HG03280 (cell line): ENCODE data around the gene FAXC.
"Not testable (repeated sequence)": the region's sequence is repeated elsewhere in the genome, so short reads cannot be mapped to it uniquely, and the experiment has no call there.

Experiments
- ATAC-seq: cut with Tn5 transposase; IDR thresholded peaks from one replicate; pipeline ENCODE4 v1.9.1; 2021; ENCODE audit warnings: mild to moderate bottlenecking, moderate library complexity; ENCODE audit not compliant: unreplicated experiment

The FAXC gene

GRCh38 chr6:99344289-99344688 is 5.2 kb downstream of the FAXC start:
- no peak for ATAC-seq

- ATAC-seq, result no peak
Observed at GRCh38 chr6:99341862-99342455, 7.5 kb downstream of the FAXC start.

GRCh38 chr6:99338188-99338587 is 11.3 kb downstream of the FAXC start:
- no peak for ATAC-seq

- not testable (repeated sequence) for ATAC-seq
Observed at GRCh38 chr6:99335298-99335697, 14.2 kb downstream of the FAXC start.

- peak; percentile 39 for ATAC-seq
Observed at GRCh38 chr6:99334526-99335127, 14.8 kb downstream of the FAXC start.

GRCh38 chr6:99333068-99333467 is 16.4 kb downstream of the FAXC start:
- peak; percentile 90 for ATAC-seq

GRCh38 chr6:99331531-99331930 is 17.9 kb downstream of the FAXC start:
- no peak for ATAC-seq

GRCh38 chr6:99330159-99330558 is 19.3 kb downstream of the FAXC start:
- ATAC-seq, result peak; percentile 67

- no peak for ATAC-seq
Observed at GRCh38 chr6:99324996-99325395, 24.5 kb downstream of the FAXC start.

GRCh38 chr6:99318566-99318965 is 30.9 kb downstream of the FAXC start:
- ATAC-seq, result no peak

- ATAC-seq, result no peak
Observed at GRCh38 chr6:99312354-99312753, 37.1 kb downstream of the FAXC start.

- no peak for ATAC-seq
Observed at GRCh38 chr6:99310553-99310952, 38.9 kb downstream of the FAXC start.

GRCh38 chr6:99309557-99309956 is 39.9 kb downstream of the FAXC start:
- no peak for ATAC-seq

- ATAC-seq, result no peak
Observed at GRCh38 chr6:99308788-99309187, 40.7 kb downstream of the FAXC start.

- no peak for ATAC-seq
Observed at GRCh38 chr6:99307295-99307907, 42.1 kb downstream of the FAXC start.

GRCh38 chr6:99306341-99306740 is 43.1 kb downstream of the FAXC start:
- no peak for ATAC-seq

GRCh38 chr6:99305021-99305554 is 44.4 kb downstream of the FAXC start:
- ATAC-seq, result no peak

GRCh38 chr6:99297415-99297814 is 52.1 kb downstream of the FAXC start:
- ATAC-seq, result no peak

- ATAC-seq, result no peak
Observed at GRCh38 chr6:99297006-99297405, 52.5 kb downstream of the FAXC start.

GRCh38 chr6:99296261-99296660 is 53.2 kb downstream of the FAXC start:
- no peak for ATAC-seq

GRCh38 chr6:99295276-99295675 is 54.2 kb downstream of the FAXC start:
- ATAC-seq, result no peak

- no peak for ATAC-seq
Observed at GRCh38 chr6:99294786-99295185, 54.7 kb downstream of the FAXC start.
